Measurements from ENCODE around the gene CTNNBL1. TPM values are rescaled to one million over a fixed set of nuclear protein-coding genes. Genes with fewer than 3 reads are reported as not detected.

CTNNBL1 gene
- total RNA-seq, 4 donors from 2014 or later: 25.5 to 38.4 (median 35.1) TPM

- H3K9me3 ChIP-seq: no peaks in the 10 kb centered on the region
- H3K36me3 ChIP-seq: no peaks in the 10 kb centered on the region
- no peak overlapping the region for H3K27ac ChIP-seq
- H3K4me3 ChIP-seq: no peak overlapping the region
- DNase-seq (ENCODE audit: low spot score in 2 of 2): no peak
- TF ChIP-seq POLR2A (IDR thresholded peaks at IDR 0.05) (no peak), EP300 (IDR thresholded peaks at IDR 0.05) (no peak)
- peaks cover 4 to 82% of the 10 kb centered on the region in 2 donors for H3K27me3 ChIP-seq
- 47 to 48% methylated on average over 9 to 10 of the region's 10 CpGs for WGBS, 2 donors
- peaks cover 0 to 31% (median 3%) of the 10 kb centered on the region in 4 donors for H3K4me1 ChIP-seq
Measured at GRCh38 chr20:37915434-37915787, 221.6 kb downstream of the CTNNBL1 start.

GRCh38 chr20:37915800-37916570 is 222.2 kb downstream of the CTNNBL1 start:
- Histone ChIP-seq H3K4me1 (peaks cover 0 to 31% (median 3%) of the 10 kb centered on the region in 4 donors), H3K9me3 (no peaks in the 10 kb centered on the region), H3K27ac (no peak overlapping the region), H3K36me3 (no peaks in the 10 kb centered on the region), H3K4me3 (no peak overlapping the region), H3K27me3 (peaks cover 4 to 76% of the 10 kb centered on the region in 2 donors)
- no peak for DNase-seq (ENCODE audit: low spot score in 2 of 2)
- WGBS, 2 donors: 19 to 20% methylated on average over 21 of the region's 21 CpGs
- TF ChIP-seq, protein P1, sequence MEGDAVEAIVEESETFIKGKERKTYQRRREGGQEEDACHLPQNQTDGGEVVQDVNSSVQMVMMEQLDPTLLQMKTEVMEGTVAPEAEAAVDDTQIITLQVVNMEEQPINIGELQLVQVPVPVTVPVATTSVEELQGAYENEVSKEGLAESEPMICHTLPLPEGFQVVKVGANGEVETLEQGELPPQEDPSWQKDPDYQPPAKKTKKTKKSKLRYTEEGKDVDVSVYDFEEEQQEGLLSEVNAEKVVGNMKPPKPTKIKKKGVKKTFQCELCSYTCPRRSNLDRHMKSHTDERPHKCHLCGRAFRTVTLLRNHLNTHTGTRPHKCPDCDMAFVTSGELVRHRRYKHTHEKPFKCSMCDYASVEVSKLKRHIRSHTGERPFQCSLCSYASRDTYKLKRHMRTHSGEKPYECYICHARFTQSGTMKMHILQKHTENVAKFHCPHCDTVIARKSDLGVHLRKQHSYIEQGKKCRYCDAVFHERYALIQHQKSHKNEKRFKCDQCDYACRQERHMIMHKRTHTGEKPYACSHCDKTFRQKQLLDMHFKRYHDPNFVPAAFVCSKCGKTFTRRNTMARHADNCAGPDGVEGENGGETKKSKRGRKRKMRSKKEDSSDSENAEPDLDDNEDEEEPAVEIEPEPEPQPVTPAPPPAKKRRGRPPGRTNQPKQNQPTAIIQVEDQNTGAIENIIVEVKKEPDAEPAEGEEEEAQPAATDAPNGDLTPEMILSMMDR (IDR thresholded peaks at IDR 0.05): no peak
- TF ChIP-seq POLR2A (IDR thresholded peaks at IDR 0.05) (no peak), EP300 (IDR thresholded peaks at IDR 0.05) (no peak)

- Histone ChIP-seq H3K9me3 (no peaks in the 10 kb centered on the region), H3K36me3 (no peaks in the 10 kb centered on the region), H3K27ac (no peak overlapping the region), H3K4me3 (no peak overlapping the region), H3K4me1 (peaks cover 0 to 19% (median 3%) of the 10 kb centered on the region in 4 donors), H3K27me3 (peaks cover 4 to 68% of the 10 kb centered on the region in 2 donors)
- no peak for DNase-seq (ENCODE audit: low spot score in 2 of 2)
- WGBS, 2 donors: 49 to 52% methylated on average over 12 of the region's 12 CpGs
- no peak for TF ChIP-seq POLR2A (IDR thresholded peaks at IDR 0.05)
- no peak for TF ChIP-seq EP300 (IDR thresholded peaks at IDR 0.05)
- TF ChIP-seq, protein P1 (IDR thresholded peaks at IDR 0.05): no peak
Measured at GRCh38 chr20:37917461-37917860, 223.6 kb downstream of the CTNNBL1 start.

DNA sequence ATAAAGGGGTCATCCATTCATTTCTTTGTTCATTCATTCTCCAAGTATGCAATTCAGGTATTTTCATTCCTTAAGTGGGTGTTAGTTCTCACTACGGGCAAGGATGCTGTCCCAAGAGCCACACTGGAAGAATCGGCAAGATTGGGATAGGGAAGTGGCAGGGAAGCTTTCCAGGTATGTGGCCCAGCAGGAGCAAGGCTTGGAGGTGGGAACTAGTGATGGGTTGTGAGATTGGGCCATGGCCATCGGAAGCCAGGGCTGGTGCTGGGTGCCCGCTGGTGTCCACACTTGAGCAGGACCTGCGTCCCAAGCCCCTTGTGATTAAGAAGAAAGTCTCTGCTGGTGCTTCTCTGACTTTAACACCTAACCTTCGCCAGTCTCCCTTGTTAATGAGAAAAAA is 224.2 kb downstream of the CTNNBL1 start:
- Histone ChIP-seq H3K4me1 (peaks cover 0 to 19% (median 3%) of the 10 kb centered on the region in 4 donors), H3K4me3 (no peak overlapping the region), H3K27me3 (peaks cover 4 to 62% of the 10 kb centered on the region in 2 donors), H3K9me3 (no peaks in the 10 kb centered on the region), H3K27ac (no peak overlapping the region), H3K36me3 (no peaks in the 10 kb centered on the region)
- TF ChIP-seq, protein P1 (IDR thresholded peaks at IDR 0.05): no peak
- TF ChIP-seq POLR2A (IDR thresholded peaks at IDR 0.05) (no peak), EP300 (IDR thresholded peaks at IDR 0.05) (no peak)
- no peak for DNase-seq (ENCODE audit: low spot score in 2 of 2)
- 70 to 73% methylated on average over 6 of the region's 6 CpGs for WGBS, 2 donors

- 29 to 34% methylated on average over 5 of the region's 5 CpGs for WGBS, 2 donors
- peaks cover 4 to 47% of the 10 kb centered on the region in 2 donors for H3K27me3 ChIP-seq
- DNase-seq (ENCODE audit: low spot score in 2 of 2): no peak
- TF ChIP-seq, protein P1 (IDR thresholded peaks at IDR 0.05): no peak
- TF ChIP-seq EP300 (IDR thresholded peaks at IDR 0.05) (no peak), POLR2A (IDR thresholded peaks at IDR 0.05) (no peak)
- no peak overlapping the region for H3K4me3 ChIP-seq
- peaks cover 0 to 17% (median 3%) of the 10 kb centered on the region in 4 donors for H3K4me1 ChIP-seq
- H3K36me3 ChIP-seq: no peaks in the 10 kb centered on the region
- H3K9me3 ChIP-seq: no peaks in the 10 kb centered on the region
- no peak overlapping the region for H3K27ac ChIP-seq
Measured at GRCh38 chr20:37919389-37920040, 225.7 kb downstream of the CTNNBL1 start.
